ENCODE data around the gene TRIP10. TPM values are rescaled to one million over a fixed set of nuclear protein-coding genes. Genes with fewer than 3 reads are reported as not detected.

The TRIP10 gene, protein sequence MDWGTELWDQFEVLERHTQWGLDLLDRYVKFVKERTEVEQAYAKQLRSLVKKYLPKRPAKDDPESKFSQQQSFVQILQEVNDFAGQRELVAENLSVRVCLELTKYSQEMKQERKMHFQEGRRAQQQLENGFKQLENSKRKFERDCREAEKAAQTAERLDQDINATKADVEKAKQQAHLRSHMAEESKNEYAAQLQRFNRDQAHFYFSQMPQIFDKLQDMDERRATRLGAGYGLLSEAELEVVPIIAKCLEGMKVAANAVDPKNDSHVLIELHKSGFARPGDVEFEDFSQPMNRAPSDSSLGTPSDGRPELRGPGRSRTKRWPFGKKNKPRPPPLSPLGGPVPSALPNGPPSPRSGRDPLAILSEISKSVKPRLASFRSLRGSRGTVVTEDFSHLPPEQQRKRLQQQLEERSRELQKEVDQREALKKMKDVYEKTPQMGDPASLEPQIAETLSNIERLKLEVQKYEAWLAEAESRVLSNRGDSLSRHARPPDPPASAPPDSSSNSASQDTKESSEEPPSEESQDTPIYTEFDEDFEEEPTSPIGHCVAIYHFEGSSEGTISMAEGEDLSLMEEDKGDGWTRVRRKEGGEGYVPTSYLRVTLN
- 44.5 TPM for total RNA-seq

DNA sequence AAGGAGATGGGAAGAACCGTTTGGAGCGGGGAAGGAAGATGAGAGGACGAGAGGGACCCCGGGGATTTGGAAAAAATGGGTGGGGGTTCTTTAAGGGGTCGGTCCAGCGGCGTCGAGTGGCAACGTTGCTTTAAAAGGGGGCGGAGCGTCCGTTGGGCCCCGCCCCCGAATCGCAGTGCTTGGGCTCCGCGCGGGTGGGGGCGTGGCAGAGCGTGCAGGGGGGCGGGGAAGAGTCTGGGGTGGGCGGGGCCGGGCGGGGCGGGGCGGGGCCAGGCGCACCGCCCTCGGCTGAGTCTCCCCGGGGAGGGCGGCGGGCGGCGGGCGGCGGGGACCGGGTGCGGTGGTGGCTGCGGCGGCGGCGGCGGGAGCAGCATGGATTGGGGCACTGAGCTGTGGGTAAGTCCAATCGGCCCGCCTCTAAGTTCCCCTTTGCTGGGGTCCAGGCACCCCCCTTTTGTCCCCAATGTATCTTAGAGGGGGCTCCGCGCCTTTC is at the start of gene TRIP10:
Gene TRIP10 (plus strand): TSS at position 291 of the 493 bp plus-strand sequence. CDS start 82 bp downstream, at position 373.

DNA sequence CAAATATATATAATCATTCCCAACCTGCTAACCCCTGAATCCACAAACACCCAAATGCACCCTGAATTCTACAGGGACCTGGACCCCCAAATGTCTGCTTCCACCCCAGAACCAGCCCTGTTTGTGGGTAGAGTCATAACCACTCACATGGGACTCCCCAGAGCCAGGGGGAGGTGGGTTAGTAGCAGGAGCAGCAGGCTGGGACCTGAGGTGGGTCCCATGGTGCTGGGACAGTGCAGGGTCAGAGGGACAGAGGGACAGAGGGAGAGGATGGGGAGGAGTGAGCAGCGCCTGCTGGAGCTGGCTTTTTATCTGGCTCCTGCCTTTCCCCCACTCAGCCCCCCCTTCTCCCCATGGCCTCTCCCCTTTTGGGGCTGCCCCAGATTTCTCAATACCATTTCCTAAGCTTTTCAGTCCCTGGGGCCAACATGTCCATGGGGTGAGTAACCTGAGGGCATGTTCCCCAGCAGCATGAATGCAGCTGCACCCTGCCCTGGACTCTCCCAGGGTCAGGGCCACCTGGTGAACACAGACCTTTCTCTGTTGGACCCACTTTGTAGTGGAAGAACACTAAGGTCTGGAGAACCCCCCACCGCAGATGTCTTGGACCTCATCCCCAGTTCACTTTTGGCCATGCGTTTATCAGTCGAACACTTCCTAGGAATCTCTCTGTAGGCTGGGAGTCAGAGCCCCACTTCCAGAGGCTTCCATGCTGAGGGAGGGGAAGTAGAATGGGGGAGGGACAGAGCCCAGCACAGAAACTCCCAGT is 18.9 kb upstream of the TRIP10 start, which contains the start of gene C3:
Gene C3 (minus strand): TSS at position 282 of the 769 bp plus-strand sequence. CDS start 61 bp downstream, at position 221.

DNA sequence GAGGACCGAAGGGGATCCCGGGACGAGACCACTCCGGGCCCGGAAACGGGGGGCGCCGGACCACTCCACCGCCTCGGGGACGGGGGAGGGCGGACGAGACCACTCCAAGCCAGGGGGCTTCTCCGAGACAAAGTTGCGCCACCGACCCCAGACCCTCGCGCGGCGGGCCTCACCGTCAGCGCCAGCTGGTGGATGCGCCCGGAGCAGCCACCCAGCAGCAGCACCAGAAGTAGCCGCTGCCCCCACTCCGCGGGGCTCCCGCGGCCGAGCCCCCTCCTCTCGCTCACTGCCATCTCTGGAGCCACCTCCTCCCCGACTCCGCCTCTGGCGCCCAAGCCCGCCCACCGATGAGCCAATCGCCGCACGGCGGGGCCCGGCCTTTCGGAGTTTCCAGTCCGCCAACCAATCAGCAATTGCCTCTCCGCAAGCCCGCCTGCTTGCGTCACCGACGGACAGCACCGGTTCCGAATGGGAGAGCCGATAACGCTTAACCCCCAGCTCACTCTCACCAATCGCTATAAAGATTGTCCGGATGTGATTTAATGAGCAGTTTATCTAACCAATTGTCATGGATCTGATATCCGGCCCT is 2.1 kb upstream of the TRIP10 start, which contains the start of gene GPR108:
Gene GPR108 (minus strand): TSS at position 297 of the 589 bp plus-strand sequence. CDS start 4 bp downstream, at position 293.

DNA sequence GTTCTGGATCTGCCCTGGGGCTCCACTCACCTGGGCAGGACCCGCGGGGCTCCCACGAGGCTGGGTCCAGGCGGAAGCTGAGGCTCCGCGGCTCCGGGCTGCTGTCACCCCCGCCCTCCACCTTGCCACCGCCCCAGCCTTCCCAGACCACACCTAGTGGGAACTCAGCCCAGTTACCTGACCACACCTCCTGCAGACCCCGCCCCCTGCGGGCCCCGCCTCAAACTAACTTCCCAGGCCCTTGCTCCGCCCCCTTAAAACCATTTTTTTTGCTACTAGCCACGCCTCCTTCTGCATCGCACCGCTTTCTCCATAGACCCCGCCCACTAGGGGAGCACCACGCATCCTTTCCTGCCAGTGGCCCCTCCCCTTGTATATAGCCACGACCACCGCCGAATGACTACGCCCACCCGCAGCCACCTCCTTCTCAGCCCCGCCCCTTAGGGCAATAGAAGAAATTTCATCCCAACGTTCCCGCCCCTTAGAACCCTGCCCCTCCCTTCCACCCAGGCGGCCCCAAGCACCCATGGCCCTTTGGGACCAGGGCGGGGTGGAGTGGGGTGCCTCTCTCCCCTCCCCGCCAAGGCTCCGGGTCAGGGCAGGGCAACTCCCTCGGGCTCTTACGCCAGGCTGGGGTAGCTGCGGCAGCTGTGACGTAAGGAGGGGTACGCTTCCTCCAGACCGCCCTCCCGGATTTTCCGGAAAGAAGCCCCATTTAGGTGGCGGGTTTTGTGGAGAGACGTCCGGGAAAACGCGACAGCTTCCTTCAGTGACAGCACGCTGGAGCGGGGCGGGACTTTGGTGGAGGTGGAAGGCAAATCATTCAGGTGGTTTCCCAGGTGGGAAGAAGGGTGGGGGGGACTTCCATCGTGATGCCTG is 28.1 kb downstream of the TRIP10 start, which contains the start of gene SH2D3A:
Gene SH2D3A (minus strand): TSS at position 79 of the 879 bp plus-strand sequence. CDS start 3,687 bp downstream, outside the sequence.

DNA sequence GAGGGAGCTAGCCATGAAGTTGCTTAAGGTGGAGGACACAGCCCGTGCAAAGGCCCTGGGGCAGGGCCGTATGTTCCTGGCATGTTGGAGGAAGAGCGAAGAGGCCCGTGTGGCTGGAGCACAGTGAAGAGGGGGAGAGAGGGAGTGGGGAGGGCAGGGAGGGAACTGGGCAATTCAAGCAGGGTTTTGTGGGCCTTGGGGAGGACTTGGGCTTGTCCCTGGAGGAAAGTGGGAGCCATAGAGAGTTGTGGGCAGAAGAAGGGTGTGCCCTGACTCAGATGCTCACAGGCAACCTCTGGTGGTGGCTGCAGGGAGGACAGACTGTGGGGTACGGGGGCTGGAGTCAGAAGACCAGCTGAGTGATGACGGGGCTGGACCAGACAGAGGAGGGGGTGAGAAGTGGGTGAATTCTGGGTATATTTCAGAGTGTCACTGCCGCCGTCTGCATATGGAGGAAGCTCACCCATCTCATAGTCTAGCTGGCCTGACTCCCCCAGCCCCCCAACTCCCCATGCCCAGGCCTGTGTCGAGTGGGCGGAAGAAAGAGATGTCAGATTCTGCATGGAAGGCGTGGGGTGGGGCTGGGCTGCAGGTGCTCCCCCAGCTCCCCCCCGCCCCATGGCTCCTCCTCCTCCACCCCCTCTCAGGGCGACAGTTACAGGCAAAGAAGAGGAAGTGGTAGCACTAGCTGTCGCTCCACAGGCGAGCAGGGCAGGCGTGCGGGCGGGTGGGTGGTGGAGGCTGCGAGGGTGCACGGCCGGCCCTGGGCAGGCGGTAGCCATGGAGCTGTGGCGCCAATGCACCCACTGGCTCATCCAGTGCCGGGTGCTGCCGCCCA is 32.8 kb downstream of the TRIP10 start, which contains the start of gene VAV1:
Gene VAV1 (plus strand): TSS at position 681 of the 838 bp plus-strand sequence. CDS start 100 bp downstream, at position 781.

Other genes with a start within 250 kb of the TRIP10 start
- gene TUBB4A, start 237.4 kb upstream of the TRIP10 start, total RNA-seq: 17.9 TPM
- 0.76 TPM for gene TNFSF9, start 208.7 kb upstream of the TRIP10 start, total RNA-seq
- gene CD70, start 148.5 kb upstream of the TRIP10 start, total RNA-seq: 0.29 TPM
- 0.70 TPM for gene TNFSF14, start 69.5 kb upstream of the TRIP10 start, total RNA-seq
- 34.5 TPM for gene C3, start 19.0 kb upstream of the TRIP10 start, total RNA-seq
- gene GPR108, start 2.1 kb upstream of the TRIP10 start, total RNA-seq: 58.4 TPM
- gene SH2D3A, start 27.8 kb downstream of the TRIP10 start, total RNA-seq: 11.9 TPM
- gene VAV1, start 33.0 kb downstream of the TRIP10 start, total RNA-seq: 6.5 TPM
- 1.2 TPM for gene ADGRE1, start 147.9 kb downstream of the TRIP10 start, total RNA-seq